NCI-H526 (cell line): Measurements from ENCODE around the gene SBF2.
"Not testable (repeated sequence)": the region's sequence is repeated elsewhere in the genome, so short reads cannot be mapped to it uniquely, and the experiment has no call there.

ENCODE experiments used
- DNase-seq, 2 experiments: peaks; one replicate each; lab custom pipeline; 2025; lab: John Stamatoyannopoulos, UW

Gene SBF2

DNA sequence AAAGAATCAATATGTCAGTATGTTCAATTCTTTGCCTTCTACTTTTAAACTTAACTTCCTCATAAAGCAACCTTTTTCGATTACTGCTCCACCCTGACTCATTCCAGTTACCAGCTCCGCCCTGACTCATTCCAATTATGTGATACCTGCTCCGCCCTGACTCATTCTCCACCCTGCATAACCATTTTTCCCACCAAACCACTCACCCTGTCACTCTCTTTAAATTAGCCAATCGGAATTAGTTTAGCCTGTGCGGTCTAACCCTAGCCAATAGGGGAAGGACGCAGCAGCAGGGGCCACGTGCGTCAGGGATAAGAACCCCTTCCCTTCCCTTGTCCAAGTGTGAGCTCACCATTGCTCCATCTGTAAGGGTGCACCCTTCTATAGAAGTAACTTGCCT is 393.8 kb downstream of the SBF2 start:
- not testable (repeated sequence) for DNase-seq

DNA sequence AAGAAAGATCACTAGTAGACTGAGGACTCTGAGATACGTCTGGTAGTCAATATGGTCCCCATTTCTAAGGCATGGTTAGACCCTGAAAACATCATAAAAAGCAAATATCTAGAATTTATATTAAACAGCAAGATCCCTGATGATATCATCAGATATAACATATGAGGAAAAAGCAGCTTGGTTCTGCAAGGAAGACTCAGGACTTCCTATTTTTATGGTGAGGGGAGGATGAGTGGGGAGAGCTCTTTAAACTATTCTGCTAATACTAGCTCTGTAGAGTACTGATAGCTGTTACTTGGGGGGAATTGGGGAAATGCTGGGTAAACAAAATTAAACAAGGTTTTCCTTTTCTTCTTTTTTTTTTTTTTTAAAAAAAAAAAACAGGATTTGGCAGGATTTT is 394.3 kb downstream of the SBF2 start:
- no peak for DNase-seq

DNA sequence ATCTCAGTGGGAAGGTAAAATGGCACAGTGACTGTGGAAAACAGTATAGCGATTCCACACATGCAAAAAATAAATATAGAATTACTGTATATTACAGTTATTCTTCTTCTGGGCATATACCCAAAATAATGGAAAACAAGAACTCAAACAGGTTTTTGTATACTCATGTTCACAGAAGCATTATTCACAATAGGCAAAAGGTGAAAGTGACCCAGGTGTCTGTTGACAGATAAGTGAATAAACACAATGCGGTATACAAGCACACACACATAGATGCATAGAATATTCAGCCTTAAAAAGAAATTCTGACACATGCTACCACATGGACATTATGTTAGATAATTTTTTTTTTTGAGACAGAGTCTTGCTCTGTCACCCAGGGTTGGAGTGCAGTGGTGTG is 397.1 kb downstream of the SBF2 start:
- no peak for DNase-seq

DNA sequence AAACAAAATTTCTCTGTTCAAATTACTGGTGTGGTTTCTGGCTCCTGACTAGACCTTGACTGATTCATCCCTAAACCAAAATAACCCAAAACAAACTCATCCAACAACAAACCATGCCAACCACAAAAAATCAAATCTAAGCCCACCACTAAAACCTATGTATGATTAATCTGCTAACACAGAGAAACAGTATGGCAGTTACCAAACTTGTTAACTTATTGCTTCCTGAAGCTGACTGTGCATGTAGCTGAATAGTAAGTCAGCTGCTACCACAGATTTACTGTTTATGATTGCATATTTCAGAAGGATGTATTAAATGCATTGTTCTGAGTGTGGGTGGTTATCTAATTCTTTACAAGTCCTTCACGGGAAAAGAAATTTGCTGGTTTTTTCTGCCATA is 399.0 kb downstream of the SBF2 start:
- no peak for DNase-seq

DNA sequence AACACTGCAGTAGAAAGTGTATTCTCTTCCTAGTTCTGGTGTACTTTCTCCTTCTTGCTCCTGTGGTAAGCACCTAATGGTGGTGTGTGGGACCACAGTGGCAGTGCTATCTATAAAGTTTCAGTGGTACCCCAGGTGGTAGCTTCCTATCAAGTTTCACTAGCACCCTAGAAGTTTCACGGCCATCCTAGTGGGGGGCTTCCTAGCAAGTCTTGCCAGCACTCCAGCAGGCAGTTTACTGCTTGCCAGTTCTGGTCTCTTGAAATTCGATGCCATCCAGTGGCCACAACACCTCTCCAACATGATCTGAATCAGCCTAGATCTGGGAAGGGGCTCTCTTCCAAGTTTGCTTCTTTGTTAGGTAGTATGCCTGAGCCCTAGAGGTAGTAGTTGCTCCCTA is 400.5 kb downstream of the SBF2 start:
- no peak for DNase-seq

DNA sequence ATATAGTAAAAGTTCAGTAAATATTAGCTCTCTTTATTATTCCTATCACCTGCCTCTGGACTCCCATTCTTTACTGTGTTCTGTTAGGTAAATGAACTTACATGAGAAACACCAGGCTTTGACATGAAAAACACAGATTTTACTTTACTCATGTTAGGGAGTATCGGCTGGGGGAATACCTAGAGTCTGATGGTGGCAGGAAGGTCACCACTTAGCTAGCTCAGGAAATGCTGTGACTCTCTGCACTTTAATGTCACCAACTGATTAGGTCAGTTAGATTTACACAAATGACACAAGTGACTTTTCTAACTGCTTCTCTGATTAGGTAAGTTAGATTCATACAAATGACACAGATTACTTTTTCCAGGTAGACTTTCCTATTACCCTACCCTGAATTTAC is 405.1 kb downstream of the SBF2 start:
- DNase-seq, result no peak

DNA sequence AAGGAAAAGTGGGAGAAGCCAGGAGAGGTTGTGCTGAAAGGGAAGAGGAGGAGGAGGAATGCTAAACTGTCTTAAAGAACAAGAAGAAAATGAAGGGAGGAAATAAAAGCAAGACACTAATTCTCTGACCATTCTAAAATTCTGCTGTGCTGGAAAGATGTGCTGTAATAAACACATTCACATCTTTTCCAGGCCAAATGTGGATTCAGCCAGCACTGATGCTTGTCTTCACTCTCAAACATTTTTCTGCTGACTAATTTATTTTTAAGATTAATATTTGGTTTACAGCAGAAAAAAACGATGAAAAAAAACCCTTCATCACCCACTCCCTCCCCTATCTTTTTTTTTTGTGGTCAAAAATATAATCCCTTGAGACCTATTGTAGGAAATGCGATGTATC is 406.5 kb downstream of the SBF2 start:
- DNase-seq, result no peak

DNA sequence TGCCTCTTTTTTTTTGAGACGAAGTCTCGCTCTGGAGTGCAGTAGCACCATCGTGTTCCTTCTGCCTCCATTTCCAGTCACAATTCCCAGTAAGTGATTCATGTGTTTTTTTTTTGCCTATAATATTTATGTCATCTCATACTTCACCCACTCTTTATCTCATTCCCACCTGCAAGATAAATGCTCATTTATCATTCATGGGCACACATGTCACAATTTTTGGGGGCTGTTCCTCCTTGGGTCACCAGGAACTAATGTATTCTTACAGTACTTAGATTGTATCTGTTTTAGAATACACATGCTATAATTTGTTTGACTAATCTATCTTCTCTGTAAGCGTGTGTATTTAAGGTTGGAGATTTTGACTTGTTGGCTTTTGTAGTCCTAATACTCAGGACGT is 407.4 kb downstream of the SBF2 start:
- DNase-seq, result no peak

DNA sequence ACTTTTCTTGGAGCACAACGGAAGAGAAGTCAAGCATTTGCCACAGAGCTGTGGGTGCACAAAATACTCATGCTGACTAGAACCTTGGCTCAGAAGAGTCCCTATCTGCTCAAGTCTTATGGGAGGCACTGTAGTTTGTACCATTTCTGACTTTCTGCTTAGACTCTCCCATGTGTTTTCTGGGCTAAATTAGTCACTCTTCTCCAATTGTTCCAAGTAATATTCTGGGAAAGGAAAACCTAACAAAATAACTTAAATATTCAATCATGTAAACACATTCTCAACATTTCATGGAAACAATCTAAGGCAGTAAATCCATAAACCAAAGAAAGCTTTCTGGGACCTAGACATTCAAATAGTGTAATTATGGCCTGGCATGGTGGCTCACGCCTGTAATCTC is 409.4 kb downstream of the SBF2 start:
- DNase-seq, result no peak

DNA sequence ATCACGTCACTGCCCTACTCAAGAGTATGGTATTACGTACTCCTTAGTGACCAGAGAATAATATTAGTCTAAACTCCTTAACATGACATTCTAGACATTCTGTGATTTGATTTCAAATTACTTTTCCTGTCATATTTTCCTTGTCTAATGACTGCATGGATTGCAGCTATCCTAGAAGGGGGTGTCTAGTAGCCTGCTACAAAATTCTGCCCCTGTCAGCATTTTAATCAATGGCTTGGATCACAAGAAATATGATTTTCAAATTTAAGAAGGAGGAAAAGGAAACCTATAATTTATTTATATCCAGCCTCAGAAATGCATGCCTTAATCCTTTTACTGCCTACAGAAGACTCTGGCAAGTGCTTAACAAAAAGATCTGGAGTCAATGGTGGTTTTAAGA is 413.4 kb downstream of the SBF2 start:
- DNase-seq, result no peak

DNA sequence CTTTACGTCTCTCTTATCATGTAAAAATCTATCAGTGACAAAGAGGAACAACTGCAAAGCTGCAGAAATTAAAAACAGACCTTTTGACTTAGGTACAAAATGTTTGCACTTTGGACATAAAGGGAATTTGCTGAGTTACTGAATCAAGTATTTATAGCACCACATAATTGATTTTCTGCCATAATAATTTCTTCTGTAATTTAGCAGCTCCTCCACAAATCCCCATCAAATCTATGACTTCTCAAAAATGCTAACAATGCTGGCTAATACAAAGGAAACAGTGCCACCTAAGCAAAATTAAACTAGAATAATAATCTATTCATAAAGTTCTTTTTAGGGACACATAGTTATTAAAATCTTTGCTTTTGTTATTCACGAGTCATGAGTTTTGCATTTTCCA is 415.1 kb downstream of the SBF2 start:
- DNase-seq, result no peak

DNA sequence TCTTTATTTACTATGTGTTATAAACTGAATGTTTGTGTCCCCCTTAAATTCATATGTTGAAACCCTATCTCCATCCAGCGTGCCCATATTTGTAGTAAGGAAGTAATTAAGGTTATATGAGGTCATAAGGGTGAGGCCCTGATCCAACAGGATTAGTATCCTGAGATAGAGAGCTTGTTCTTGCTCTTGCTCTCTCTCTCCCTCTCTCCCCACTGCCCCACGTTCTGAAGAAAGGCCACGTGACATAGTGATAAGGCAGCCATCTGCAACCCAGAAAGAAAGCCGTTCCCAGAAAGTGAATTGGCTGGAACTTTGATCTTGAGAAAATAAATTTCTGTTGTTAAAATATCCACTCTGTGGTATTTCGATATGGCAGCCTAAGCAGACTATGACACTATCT is 417.7 kb downstream of the SBF2 start:
- DNase-seq, result no peak

DNA sequence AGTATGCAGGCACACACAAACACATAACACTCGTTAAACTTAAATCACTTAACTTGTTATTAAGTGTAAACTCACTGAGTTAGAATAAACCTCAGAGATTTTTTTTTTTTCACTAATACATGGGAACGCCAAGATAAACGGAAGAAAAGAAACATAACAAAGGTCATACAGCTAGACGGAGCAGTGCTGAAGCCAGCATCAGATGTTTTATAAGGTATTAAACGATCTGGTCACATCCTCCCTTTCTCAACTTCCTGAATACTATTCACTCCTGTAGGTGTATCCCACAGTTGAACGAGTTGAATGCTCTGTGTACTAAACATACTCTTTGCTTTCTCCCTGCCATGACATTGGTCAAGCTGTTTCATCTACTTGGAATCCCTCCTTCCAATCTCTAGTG is 418.2 kb downstream of the SBF2 start:
- DNase-seq, result no peak

DNA sequence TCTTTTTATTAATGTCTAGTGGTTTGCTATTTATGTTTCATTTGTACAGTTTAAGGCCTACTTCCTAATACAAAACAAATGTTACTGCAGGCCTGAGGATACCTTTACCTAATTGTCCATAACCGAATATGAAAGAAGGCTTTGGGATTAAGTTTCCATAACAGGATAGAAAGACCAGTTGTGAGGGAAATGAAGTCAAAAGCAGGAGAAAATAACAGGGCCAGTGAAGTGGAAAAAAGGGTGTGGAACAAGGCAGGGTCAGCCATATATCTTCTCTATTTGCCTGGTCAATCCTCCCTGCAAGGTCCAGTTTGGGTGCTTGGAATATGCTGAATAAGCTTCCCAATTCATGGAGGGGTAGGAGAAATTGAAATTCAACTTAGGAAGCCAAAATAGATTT is 418.6 kb downstream of the SBF2 start:
- no peak for DNase-seq

DNA sequence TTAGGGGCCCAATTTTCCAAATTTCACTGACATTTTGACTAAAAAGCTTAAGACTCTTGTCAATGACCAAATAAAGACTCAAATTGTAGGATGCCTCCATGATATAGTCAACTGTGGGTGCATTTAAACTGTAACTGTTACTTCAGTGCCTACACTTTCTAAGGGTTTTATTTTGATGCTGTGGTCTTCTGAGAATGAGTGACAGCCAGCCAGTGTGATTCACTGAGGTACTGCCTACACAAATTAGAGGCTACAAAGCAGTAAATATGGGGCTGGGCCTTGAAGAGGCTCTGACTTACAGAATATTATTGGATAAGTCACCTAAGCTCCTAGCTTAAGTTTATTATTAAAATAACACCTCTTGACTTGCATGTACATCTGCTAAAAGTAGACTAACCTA is 419.6 kb downstream of the SBF2 start:
- DNase-seq, result no peak

DNA sequence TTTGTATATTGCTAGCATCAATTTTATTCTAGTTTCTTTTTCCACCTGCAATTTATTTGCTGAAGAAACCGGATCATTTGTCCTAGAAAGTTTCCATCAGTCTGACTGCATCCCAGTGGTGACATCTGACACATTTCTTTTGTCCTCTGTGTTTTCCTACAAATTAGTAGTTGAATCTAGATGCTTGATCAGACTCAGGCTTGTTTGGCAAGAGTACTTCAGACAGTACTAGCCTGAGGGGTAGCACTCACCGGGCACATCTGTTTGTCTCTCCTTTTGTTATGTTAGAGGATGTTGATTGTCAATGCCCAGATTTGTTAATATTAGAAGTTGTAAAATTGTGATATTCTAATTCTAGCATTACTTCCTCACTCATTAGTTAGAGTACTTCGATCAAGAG is 425.4 kb downstream of the SBF2 start:
- no peak for DNase-seq

DNA sequence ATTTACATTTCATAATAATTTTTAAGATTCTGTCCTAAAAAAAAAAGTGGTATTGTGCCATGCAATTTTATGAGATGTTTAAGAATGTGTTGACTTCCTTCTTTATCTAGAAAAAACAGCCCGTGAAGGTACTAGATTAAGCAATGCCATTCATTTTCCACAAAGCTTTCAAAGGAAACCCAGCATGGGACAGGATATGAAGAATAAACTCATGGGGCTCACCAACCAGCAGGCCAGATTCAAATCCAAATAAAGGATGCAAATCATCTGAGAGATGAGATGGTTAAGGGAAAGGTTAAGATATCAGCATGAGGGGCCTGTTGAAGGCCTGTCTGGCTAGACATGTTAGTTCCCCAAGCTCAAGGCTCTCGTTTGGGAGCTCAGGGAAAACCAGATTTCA is 431.0 kb downstream of the SBF2 start:
- DNase-seq, result peak in 1 of 2 experiments; percentile 27

DNA sequence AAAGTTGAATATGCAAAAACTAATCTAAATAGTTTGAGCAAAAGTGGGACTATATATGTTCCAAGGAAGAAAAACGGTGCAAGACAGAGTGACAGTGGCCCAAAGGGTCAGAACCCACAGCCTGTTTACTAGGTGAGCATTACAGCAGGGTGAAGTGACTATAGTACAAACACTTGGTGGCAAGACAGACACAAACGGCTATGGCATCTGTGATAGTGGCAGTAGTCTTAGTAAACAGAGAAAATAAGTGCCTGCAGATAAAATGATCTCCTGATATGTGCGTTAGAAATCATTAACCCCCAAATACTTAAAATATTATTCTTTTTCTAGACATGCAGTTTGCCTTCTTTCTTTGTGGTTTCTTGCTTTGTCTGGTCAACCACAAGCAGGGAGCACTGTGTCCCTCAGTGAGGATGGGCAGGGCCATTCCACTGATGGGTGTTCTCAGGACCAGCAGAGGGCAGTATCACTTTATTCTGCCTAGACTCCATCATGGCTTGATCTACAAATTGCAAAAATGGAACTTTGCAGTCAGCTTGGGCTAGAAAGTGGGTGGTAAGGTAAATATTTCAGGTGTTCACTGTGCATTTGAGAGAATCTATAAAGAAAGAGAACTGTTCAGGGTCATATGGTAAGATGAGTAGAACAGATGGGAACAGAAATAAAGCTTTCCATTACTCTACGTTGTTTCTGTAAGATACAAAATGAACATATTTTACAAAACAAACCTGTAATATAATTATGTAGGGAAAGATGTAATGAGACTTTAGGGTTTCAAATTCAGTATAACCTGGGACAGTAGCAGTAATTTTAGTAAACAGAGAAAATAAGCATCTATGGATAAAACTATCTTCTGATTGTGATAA is 431.9 kb downstream of the SBF2 start:
- peak; percentile 55 to 85 for DNase-seq

DNA sequence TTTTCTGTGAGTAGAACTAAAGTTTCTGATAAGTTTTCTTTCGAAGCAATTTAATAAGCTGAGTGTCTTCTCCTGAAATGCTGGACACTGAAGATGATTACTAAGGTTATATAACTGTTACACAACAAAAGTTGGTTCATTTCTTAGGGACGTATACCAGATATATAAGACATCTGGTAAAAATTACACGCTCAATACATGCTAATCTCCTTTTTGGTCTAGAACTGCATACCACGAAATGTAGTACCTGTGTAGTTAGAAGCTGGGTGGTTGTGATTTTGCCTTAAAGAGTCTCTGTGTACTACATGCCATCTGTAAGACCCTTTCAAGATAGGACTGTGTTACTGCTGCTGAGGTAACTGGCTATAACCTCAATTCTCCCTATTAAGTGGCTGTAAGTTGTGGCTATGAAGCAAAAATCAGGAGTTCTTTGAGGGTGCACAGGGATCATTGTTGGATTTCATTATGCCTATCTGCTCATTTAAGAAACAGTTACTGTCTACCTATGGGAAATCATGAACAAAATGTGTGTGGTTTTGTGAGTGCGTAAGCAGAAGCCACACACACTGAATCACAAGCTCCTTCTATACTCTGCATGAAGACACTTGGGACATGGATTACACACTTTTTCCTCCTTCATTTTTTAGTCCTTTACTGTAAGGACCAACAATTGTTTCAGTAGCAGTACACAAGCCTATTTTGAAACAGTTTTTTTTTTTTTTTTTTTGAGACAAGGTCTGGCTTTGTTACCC is 434.3 kb downstream of the SBF2 start:
- no peak for DNase-seq

DNA sequence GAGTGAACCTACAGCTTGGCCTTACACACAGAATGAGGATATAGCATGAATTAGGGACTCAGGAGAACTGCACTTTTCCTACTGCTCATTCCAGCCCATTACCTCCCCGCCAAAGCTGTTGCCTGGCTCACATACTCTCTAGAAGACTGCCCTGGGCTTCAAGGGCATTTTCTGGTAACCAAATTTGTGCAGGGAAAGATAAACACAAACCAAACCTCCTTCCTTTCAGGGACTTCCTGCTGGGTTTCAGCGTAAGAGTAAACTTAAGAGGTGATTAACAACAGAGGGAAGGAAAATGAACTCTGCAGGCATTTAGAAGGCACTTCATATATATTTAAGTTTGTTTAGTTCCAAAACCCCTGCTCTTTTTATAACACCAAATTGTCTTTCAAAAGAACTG is 435.2 kb downstream of the SBF2 start:
- peak; percentile 70 to 73 for DNase-seq

DNA sequence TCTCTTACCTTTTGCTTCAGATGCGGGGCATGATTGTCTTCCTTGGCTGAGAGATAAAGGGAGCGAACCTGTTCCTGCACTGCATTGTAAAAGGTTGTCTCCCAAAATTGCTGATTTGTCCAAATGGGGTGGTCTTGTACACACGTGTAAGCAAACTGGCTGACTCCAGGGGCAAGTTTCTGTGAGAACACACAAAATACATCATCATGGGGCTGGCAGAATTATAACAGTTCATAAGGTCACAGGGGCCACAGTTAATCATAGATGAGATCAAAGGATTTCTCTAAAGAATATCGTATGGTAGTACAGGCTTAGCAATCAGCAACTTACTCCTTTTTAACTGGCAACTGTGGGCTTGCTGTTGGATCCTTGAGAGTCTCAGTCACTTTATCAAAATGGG is 435.8 kb downstream of the SBF2 start:
- no peak for DNase-seq

DNA sequence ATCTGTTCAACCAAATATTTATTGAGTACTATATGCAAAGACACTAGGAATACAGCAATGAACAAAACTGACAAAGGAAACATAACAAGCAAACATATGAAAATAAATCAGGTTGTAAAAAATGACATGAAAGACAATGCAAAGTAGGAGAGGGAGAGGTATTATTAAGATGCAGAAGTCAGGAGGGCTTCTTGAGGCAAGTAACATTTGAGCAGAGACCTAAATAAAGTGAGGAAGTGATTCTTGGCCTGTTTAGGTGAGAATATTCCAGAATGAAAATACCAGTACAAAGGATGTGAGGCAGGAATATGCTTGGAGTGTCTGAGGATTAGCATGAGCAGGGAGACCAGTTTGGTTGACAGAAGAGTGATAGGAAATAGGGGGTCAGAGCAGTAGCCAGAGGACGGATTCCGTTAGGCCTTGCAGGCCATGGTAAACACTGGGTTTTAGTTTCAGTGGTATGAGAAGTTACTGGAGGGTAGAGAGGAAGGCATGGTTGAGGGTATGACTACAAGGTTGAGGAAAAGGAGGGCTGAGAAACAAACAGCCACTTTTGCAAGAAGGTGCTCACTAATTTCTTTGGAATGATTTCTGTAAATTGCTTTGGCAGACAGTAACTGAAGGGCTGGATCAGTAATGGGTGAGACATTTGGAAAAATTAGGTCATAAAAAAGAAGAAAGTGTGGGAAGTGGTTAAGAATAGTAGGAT is 438.3 kb downstream of the SBF2 start:
- DNase-seq, result peak; percentile 44 to 45
